ENCODE measurements around the gene MED14. TPM values are rescaled to one million over a fixed set of nuclear protein-coding genes. Genes with fewer than 3 reads are reported as not detected.
"Not testable (repeated sequence)": the region's sequence is repeated elsewhere in the genome, so short reads cannot be mapped to it uniquely, and the experiment has no call there.

The MED14 gene
- 26.7 and 37.2 TPM in 2 replicates for total RNA-seq

DNA sequence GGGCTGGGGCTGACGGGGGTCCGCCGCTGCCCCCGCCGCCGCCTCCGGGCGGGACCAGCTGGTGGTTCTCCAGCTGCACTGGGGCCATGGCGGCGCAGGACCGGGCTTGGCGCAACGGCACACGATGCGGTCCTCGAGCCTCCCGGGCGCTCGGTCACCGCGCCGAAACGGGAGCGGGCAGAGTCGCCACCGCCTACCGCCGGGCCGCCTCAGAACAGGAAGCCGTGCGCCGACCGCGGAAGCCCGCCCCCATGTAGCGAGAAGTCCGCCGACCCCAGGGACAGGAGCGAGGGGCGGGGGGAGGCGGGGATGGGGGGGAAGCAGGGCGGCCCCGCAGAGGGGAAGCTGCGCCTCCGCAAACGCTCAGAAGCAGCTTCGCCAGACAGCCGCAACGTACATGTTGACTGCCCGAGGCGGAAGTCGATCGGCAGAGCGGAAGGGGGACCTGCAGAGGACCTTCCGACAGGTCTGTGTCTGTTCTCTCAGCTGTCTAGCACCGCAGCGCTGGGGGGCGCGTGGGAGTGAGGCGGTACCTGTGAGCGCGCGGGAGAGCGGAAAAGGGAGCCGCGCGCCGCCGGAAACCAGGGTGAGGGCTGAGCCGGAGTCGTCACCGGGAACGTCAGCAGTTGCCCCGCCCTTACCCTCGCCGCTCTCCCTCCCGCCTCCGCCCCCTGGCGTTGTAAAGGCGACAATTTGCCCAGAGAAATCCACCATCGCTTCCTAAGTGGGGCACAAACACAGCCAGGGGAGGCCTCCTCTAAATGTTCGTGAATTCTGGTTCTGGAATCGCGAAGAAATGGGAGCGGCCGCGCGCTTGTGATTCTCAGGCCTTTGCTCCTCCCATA, at the start of gene MED14:
MED14 (minus strand) TSS at position 218 of the 845 bp plus-strand sequence; CDS start at position 88, 130 bp downstream.
- DNase-seq, result peak; percentile 87

GRCh38 chrX:40784516-40785151, 49.3 kb upstream of the MED14 start:
- peak; percentile 28 for DNase-seq

DNA sequence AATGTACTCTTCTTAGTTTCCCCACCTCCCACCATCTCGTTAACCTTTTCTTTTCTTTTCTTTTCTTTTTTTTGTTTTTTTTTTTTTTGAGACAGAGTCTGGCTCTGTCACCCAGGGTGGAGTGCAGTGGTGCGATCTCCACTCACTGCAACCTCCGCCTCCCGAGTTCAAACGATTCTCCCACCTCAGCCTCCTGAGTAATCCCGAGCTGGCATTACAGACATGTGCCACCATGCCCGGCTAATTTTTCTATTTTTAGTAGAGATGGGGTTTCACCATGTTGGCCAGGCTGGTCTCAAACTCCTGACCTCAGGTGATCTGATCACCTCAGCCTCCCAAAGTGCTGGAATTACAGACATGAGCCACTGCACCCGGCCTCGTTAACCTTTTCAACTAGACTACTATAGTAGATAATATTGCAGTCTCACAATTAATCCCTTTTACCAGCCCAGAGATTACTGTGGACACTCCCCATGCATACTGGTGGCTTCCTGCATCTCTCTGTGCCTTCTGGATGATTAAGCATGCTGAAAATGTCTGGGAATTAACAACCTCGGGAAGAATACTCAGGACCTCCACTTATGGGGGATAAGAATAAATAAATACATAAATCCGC, 47.4 kb upstream of the MED14 start:
- DNase-seq, result not testable (repeated sequence)

- no peak for DNase-seq
Observed at GRCh38 chrX:40780951-40781350, 45.6 kb upstream of the MED14 start.

GRCh38 chrX:40780082-40780481, 44.7 kb upstream of the MED14 start:
- no peak for DNase-seq

DNA sequence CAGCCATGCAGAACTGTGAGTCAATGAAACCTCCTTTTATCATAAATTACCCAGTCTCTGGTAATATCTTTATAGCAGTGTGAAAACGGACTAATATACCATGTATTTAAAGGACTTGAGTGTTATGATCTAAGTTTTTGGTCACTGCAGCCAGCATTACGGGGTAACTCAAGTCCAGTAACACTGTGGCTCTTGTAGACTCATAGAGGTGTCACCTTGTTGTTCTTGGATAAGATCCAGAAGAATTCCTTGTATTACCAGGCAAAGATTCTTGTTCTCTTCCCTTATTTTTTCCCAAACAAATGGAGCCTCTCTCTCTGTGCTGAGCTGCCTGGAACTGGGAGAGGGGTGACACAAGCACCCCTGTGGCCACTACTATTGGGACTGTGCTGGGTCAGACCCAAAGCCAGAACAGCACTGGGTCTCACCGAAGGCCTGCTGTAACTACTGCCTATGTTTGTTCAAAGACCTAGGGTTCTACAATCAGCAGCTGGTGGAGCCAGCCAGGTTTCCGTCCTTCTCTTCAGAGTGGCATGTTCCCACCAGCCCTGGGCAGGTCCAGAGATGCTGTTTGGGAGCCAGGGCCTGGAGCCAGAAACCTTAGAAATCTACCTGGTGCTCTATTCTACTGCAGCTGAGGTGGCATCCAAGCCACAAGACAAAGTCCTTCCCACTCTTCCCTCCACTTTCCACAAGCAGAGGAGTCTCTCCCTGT, 43.7 kb upstream of the MED14 start:
- DNase-seq, result peak; percentile 49

- DNase-seq, result peak; percentile 71
Observed at GRCh38 chrX:40773809-40774208, 38.5 kb upstream of the MED14 start.

GRCh38 chrX:40773188-40773587, 37.8 kb upstream of the MED14 start:
- no peak for DNase-seq

DNA sequence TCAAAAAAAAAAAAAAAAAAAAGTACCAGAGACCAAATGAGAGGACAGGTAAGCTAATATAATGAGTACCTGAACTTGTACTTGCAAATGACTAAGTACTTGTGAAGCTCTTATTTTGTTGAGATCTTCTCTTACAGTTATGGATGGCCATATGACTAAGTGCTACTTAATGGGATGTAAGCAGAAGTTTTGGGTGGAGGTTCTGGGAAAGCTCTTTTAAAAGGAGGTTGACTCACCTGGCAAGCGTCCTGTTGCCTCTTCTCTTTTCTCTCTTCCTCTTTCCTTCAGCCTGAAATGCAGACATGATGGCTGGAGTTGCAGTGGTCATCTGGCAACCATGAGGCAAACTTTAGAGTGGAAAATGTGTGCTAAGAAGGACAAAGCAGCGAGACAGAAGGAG, 36.9 kb upstream of the MED14 start:
- DNase-seq, result no peak

DNA sequence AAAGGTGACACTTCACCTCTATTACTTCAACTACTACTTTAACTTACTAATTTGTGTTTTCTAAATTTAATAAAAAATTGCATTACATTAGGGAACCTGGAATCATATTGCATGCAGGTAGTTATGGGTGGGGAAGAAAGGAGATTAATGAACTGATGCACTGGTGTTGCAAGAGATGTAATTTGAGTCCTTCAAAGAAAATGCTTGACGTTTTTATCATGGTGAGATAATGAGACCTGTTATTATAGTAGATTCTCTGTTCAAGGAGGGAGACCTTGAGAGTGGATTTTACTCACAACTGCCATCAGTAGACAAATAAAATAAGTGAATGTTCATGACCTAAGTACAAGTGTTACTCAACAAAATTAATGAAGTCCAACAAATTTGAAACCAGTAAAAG, 26.4 kb upstream of the MED14 start:
- DNase-seq, result no peak

GRCh38 chrX:40759374-40759773, 24.0 kb upstream of the MED14 start:
- no peak for DNase-seq

GRCh38 chrX:40757058-40757457, 21.7 kb upstream of the MED14 start:
- DNase-seq, result no peak

- DNase-seq, result no peak
Observed at GRCh38 chrX:40755291-40756249, 20.2 kb upstream of the MED14 start.

- no peak for DNase-seq
Observed at GRCh38 chrX:40749681-40750494, 14.5 kb upstream of the MED14 start.

GRCh38 chrX:40748977-40749376, 13.6 kb upstream of the MED14 start:
- DNase-seq, result peak; percentile 40

DNA sequence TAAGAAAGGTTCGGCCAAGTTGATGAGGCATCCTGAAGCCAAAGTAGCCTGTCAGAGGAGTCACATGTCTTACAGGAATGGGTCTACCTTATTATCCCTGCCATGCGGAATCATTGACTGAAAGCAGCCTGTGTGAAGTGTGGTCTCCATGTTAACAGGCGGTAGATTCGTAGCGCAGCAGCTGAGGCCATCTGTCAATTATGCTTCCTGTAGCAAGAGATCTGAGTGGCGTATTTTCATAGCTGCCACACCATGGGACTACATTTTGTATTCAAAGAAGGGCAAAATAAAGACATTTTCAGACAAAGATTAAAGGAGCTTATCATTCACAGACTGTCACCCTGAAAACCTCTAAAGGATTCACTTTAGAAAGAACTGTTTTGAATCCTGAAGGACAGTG, 11.2 kb upstream of the MED14 start:
- no peak for DNase-seq

DNA sequence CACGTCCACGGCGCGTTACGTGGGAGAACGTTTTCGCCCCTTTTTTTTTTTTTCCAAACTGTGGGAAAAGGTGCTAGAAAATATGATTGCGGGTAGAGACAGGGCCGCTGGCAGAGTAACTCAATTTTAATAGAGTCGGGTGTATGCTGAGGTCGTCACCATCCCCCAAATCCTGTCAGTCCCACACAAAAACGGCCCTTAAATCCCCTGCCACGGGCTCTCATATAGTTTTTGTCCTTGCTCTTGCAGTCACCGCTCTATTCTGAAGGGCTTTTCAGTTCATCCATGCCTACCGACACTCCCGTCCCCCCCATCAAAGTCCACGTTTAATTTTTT, 796 bp upstream of the MED14 start:
- no peak for DNase-seq

DNA sequence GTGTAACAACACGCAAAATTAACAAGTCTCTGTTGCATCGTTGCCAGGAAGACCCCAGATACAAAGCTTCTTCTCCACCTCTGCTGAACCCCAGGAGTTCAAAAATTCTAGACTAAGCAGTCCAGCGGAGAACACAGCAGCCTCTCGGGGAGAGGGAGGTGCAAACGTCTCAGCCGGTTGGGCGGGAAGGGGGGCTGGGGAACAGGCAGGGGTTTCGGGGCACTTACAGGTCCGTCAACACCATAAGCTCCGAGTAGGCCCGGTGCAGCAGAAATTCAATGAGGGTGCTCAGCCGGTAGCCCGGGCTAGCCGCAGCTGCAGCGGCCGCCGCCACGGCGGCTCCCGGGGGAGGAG, 394 bp downstream of the MED14 start:
- peak; percentile 37 for DNase-seq

DNA sequence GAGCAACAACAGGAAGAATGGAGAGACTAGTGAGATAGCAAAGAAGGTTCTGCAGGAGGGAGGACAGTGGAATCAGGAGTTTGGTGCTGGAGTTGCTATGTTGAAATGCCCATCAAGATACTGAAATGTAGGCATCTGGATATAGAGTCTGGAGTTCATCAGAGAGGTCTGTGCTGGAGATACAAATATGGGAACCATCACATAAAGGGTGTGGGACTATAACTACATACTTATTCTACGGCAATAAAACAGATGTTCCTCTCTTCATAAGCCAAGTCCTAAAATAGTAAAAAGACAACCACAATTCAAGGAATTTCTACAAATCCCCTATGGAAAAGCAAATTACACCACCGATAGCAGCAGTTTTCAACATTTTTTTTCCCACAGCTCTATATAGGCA, 1.6 kb downstream of the MED14 start:
- no peak for DNase-seq

DNA sequence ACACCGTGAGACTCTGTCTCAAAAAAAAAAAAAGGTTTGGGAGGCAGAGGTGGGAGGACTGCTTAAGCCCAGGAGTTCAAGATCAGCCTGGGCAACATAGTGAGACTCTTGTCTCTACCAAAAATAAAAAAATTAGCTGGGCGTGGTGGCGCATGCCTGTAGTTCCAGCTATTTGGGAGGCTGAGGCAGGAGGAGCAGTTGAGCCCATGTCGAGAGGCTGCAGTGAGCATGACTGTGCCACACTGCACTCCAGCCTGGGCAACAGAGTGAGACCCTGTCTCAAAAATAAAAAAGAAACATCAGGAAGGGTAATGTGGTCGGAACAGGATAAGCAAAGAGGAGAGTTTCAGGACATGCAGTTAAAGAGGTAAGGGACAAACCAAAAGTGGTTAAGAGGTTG, 2.8 kb downstream of the MED14 start:
- not testable (repeated sequence) for DNase-seq

Data from dermis blood vessel endothelial cell (primary cell).